PC-3 (cell line): ENCODE measurements around the gene AOAH.

ENCODE experiments used
- CTCF ChIP-seq: fragments of 300-600 bp; sonication (generic); conservative IDR thresholded peaks from 2 replicates; pipeline ENCODE4 v1.5.1; 2017; ENCODE audit warnings: antibody characterized with exemption, low read depth, mild to moderate bottlenecking, low read length
- EZH2phosphoT487 ChIP-seq: fragments of 300-600 bp; sonication (generic); IDR thresholded peaks from 2 replicates; pipeline ENCODE4 v1.6.1; 2018; ENCODE audit warnings: mild to moderate bottlenecking, antibody characterized with exemption, low read length, borderline replicate concordance

GRCh38 chr7:36472141-36472729, 252.1 kb downstream of the AOAH start:
- no peak for TF ChIP-seq CTCF
- TF ChIP-seq EZH2phosphoT487: no peak
